RKO (cell line): Measurements from ENCODE around the gene PRRG2.

Experiments used
- DNase-seq: peaks from one replicate; pipeline ENCODE4 v3.0.0-alpha.2; 2016; ENCODE audit warnings: low spot score

Gene PRRG2

GRCh38 chr19:49589502-49589905 lies 8.4 kb downstream of the PRRG2 start:
- DNase-seq, result no peak

GRCh38 chr19:49590071-49590970 lies 9.2 kb downstream of the PRRG2 start:
- peak; percentile 96 for DNase-seq

- DNase-seq, result peak; percentile 75
Observed at GRCh38 chr19:49590971-49591730, 10.0 kb downstream of the PRRG2 start, which contains the start of gene PRR12. Gene PRR12 (plus strand): TSS chr19:49591182. CDS start chr19:49591655, 473 bp downstream.

- DNase-seq, result peak; percentile 75
Observed at GRCh38 chr19:49591731-49592485, 10.8 kb downstream of the PRRG2 start.

- DNase-seq, result peak; percentile 64
Observed at GRCh38 chr19:49592486-49593232, 11.5 kb downstream of the PRRG2 start.

- DNase-seq, result peak; percentile 92
Observed at GRCh38 chr19:49593233-49594113, 12.4 kb downstream of the PRRG2 start.

GRCh38 chr19:49594157-49594992 lies 13.3 kb downstream of the PRRG2 start:
- no peak for DNase-seq

- no peak for DNase-seq
Observed at GRCh38 chr19:49594993-49595818, 14.1 kb downstream of the PRRG2 start.

- DNase-seq, result no peak
Observed at GRCh38 chr19:49595819-49596404, 14.8 kb downstream of the PRRG2 start.

GRCh38 chr19:49596407-49596806 lies 15.3 kb downstream of the PRRG2 start:
- DNase-seq, result no peak

GRCh38 chr19:49596954-49597702 lies 16.0 kb downstream of the PRRG2 start:
- no peak for DNase-seq

- no peak for DNase-seq
Observed at GRCh38 chr19:49597703-49597974, 16.5 kb downstream of the PRRG2 start.

GRCh38 chr19:49599378-49600295 lies 18.5 kb downstream of the PRRG2 start:
- no peak for DNase-seq

- no peak for DNase-seq
Observed at GRCh38 chr19:49601482-49602038, 20.4 kb downstream of the PRRG2 start.

- DNase-seq, result no peak
Observed at GRCh38 chr19:49602806-49603205, 21.7 kb downstream of the PRRG2 start.

GRCh38 chr19:49605605-49606004 lies 24.5 kb downstream of the PRRG2 start:
- no peak for DNase-seq
